NB4 (cell line): Measurements from ENCODE around the gene SREBF1.

Source experiments
- DNase-seq: peaks from one replicate; pipeline ENCODE4 v3.0.0; 2010; ENCODE audit warnings: low read depth
- H3K4me3 ChIP-seq: one replicate; pipeline ENCODE4 v1.5.1; 2011; ENCODE audit warnings: mild to moderate bottlenecking, low read depth, low read length, moderate library complexity
- MYC ChIP-seq: IDR thresholded peaks from 2 replicates; pipeline ENCODE4 v1.6.1; 2011; ENCODE audit warnings: low read depth, low read length
- POLR2A ChIP-seq: IDR thresholded peaks from 2 replicates; pipeline ENCODE4 v1.6.1; 2011; ENCODE audit warnings: mild to moderate bottlenecking; ENCODE audit not compliant: insufficient read length; ENCODE audit errors: extremely low read depth
- TF ChIP-seq, protein P1 (sequence below): IDR thresholded peaks from 2 replicates; pipeline ENCODE4 v1.6.1; 2011; ENCODE audit warnings: low read depth, low read length
- TF ChIP-seq, protein P2 (sequence below): IDR thresholded peaks from one replicate; pipeline ENCODE4 v1.5.1; 2012; ENCODE audit warnings: low read depth, low read length

The SREBF1 gene

GRCh38 chr17:17822616-17823015 lies 14.2 kb downstream of the SREBF1 start:
- H3K4me3 ChIP-seq: peak overlapping the region; percentile 76
- TF ChIP-seq, protein P1, sequence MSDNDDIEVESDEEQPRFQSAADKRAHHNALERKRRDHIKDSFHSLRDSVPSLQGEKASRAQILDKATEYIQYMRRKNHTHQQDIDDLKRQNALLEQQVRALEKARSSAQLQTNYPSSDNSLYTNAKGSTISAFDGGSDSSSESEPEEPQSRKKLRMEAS: no peak
- no peak for TF ChIP-seq MYC
- TF ChIP-seq, protein P2, sequence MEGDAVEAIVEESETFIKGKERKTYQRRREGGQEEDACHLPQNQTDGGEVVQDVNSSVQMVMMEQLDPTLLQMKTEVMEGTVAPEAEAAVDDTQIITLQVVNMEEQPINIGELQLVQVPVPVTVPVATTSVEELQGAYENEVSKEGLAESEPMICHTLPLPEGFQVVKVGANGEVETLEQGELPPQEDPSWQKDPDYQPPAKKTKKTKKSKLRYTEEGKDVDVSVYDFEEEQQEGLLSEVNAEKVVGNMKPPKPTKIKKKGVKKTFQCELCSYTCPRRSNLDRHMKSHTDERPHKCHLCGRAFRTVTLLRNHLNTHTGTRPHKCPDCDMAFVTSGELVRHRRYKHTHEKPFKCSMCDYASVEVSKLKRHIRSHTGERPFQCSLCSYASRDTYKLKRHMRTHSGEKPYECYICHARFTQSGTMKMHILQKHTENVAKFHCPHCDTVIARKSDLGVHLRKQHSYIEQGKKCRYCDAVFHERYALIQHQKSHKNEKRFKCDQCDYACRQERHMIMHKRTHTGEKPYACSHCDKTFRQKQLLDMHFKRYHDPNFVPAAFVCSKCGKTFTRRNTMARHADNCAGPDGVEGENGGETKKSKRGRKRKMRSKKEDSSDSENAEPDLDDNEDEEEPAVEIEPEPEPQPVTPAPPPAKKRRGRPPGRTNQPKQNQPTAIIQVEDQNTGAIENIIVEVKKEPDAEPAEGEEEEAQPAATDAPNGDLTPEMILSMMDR: no peak
- TF ChIP-seq POLR2A: no peak
- no peak for DNase-seq

GRCh38 chr17:17822189-17822588 lies 14.6 kb downstream of the SREBF1 start:
- TF ChIP-seq MYC: no peak
- TF ChIP-seq, protein P1: 0 out of 2 replicates have a peak, but pooled peaks have one; percentile 34
- H3K4me3 ChIP-seq: peak overlapping the region; percentile 76
- no peak for DNase-seq

DNA sequence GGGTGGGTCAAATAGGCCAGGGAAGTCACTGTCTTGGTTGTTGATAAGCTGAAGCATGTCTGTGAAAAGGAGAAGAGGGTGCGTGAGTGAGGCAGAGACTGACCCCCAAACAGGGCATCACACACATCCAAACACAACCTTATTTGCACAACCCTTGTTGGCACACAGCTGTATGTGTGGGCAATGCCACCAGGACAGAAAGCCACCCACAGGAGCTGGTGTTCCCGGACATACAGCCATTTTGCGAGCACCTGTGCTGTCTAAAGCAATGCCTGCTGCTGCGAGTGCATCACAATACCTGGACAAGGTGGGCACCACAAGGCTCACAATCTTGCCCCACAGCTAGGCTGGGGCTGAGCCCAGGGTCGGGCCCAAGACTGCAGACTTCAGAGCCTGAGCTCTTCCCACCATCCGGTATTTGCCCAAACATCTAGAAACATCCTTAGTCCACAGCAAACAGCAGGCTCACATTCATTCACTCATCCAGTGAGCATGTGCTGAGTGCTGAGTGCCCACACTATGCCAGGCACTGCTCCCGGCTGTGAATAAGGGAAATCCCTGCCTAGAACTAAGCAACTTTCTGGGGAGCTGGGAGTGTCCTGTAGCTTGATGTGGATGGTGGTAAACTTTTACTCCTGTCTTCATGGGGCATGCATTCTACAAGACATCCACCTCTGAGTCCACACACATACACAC lies 16.2 kb downstream of the SREBF1 start:
- TF ChIP-seq, protein P1: no peak
- TF ChIP-seq MYC (no peak), POLR2A (no peak)
- TF ChIP-seq, protein P2: no peak
- DNase-seq: no peak
- no peak overlapping the region for H3K4me3 ChIP-seq

DNA sequence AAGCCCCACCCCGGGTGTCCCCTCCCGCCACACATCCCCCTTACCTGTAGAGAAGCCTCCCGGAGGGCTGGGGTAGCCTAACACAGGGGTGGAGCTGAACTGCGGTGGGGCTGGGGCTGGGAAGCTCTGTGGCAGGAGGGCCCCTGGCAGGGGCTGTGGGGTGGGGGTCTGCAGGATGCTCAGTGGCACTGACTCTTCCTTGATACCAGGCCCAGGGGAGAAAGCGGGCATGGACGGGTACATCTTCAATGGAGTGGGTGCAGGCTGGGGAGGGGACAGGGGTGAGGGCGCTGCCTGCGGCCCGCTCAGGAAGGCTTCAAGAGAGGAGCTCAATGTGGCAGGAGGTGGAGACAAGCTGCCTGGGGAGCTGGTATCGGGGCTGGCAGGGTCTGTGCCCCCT lies 16.7 kb downstream of the SREBF1 start:
- no peak overlapping the region for H3K4me3 ChIP-seq
- TF ChIP-seq POLR2A (no peak), MYC (no peak)
- TF ChIP-seq, protein P1: no peak
- TF ChIP-seq, protein P2: no peak
- no peak for DNase-seq

GRCh38 chr17:17819561-17819995 lies 17.2 kb downstream of the SREBF1 start:
- peak; percentile 78 for DNase-seq
- H3K4me3 ChIP-seq: no peak overlapping the region

GRCh38 chr17:17819111-17819510 lies 17.7 kb downstream of the SREBF1 start:
- no peak for DNase-seq
- no peak overlapping the region for H3K4me3 ChIP-seq
- no peak for TF ChIP-seq MYC
- TF ChIP-seq POLR2A: no peak
- TF ChIP-seq, protein P2: no peak
- TF ChIP-seq, protein P1: no peak

More at GRCh38 chr17:17819561-17819995, 17.2 kb downstream of the SREBF1 start:
- TF ChIP-seq, protein P2: no peak
- no peak for TF ChIP-seq MYC
- TF ChIP-seq POLR2A: no peak
- TF ChIP-seq, protein P1: peak; percentile 36
